Activated gamma-delta T cell treated with Interleukin-2 at 50 U/mL for 16 hours (primary cell): ENCODE results near the gene GPRASP2.

ENCODE experiments used
- DNase-seq: peaks from one replicate; pipeline ENCODE4 v3.0.0-alpha.2; 2020

Gene GPRASP2

DNA sequence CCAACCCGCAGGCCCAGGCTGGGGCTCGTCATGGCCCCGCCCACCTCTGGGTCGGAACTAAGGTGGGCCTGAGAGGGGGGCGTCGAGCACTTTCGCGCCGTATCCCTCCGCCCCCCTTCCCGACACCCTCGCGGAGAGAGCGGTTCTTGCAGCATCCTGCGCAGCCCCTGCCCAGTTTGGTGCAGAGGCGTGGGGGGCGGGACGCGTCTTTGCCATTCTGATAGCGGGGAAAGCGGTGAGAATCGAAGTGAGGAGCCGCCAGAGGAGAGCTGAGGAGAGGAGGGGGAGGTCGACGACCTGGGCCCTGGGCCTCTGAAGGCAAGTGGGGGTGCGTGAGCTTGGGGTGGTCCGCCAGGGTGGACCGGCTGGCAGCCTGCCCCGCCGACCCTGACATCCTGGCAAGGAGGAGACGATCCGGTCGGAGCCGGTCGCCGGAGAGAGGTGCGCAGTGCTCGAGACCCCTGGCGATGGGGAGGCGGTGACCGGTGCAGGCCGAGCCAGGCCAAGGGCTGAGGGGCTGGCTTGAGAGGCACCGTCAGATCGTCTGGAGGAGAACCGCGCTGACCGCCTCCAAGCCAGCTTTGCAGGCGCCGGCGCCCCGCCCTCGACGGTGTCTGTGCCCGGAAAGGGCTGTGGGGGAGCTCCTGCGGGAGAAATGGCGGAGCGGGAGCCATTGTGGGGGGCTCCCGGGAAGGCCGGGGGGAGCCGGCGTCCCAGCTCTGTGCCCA, 33.8 kb downstream of the GPRASP2 start:
- DNase-seq: peak; percentile 10

DNA sequence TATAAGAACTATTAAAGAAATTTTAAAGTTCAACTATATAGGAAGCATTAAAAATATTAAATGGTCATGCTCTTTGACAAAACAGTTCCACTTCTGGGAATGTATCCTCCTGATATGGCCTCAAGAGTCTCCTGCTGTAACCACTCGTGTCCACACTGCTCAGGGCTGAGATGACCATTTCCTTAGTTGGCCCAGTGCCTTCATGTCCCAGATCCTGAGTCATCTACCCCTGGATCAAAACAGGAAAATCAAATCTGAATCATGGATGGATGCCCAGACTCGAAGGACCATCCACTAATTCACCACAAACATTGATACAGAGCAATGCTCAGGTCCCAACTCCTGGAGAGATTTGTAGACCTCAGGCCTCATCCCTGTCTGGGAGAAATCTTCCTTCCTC, 53.0 kb downstream of the GPRASP2 start:
- DNase-seq: no peak

DNA sequence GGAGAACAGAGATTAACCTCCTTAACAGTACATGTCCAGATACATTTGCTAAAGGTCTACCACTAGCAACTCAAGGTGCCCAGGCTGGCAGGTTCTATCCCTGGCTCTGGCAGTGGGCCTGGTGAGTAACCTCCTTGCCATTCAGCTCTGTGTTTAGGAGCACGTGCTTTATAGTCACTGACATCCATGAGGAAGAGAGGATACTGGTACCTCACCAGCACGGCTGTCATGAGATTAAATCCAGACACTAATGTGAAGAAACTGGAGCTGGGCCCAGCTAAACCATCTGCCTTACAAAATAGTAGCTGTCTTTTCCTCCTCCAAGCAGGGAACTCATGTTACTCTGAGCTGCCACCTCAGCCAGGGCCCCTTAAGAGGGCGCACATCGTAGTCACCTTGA, 53.6 kb downstream of the GPRASP2 start:
- no peak for DNase-seq

DNA sequence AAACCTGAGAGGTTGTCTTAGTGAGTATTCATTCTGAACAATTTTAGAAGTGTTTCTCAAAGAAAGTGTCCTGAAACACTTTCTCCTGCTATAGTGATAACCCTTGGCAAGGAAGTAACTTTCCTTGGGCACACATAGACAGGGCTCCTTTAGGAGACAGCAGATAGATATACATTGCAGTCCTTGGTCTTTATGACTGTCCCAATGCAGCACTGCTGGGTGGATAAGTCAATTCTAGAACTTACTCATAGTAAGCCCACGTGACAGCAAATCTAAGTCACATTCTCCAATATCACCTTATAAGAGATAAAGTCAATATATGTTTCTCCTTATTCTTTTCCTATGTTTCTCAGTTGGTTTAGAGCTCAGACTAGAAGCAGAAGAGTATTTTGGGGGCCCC, 55.0 kb downstream of the GPRASP2 start:
- no peak for DNase-seq
